Lower lobe of right lung (tissue), 2 donors: ENCODE results near the gene DNM3. TPM values are rescaled to one million over a fixed set of nuclear protein-coding genes. Genes with fewer than 3 reads are reported as not detected.
"Not testable (repeated sequence)": the region's sequence is repeated elsewhere in the genome, so short reads cannot be mapped to it uniquely, and the experiment has no call there.

Experiments
- ATAC-seq, 2 donors: fragments of 200-7000 bp; cut with Tn5 transposase; one replicate each; pipeline ENCODE4 v1.9.1; 2020 to 2022; ENCODE audit warnings: mild to moderate bottlenecking in 2 of 2, moderate library complexity in 2 of 2
- DNase-seq: peaks from one replicate; pipeline ENCODE4 v3.0.0-alpha.2; 2020
- H3K27ac ChIP-seq: fragments of 200-600 bp; one replicate; pipeline ENCODE4 v1.8.0; 2022
- H3K27me3 ChIP-seq: fragments of 200-600 bp; one replicate; pipeline ENCODE4 v1.8.0; 2022; ENCODE audit warnings: low read depth
- H3K36me3 ChIP-seq: fragments of 200-600 bp; one replicate; pipeline ENCODE4 v1.8.0; 2022; ENCODE audit warnings: mild to moderate bottlenecking
- H3K4me1 ChIP-seq: fragments of 200-600 bp; one replicate; pipeline ENCODE4 v1.8.0; 2022
- H3K4me3 ChIP-seq: fragments of 200-600 bp; one replicate; pipeline ENCODE4 v1.8.0; 2022; ENCODE audit warnings: mild to moderate bottlenecking
- H3K9me3 ChIP-seq: fragments of 200-600 bp; one replicate; pipeline ENCODE4 v1.8.0; 2022
- CTCF ChIP-seq: fragments of 200-600 bp; IDR thresholded peaks from one replicate; pipeline ENCODE4 v1.8.0; 2022; ENCODE audit warnings: antibody characterized with exemption, mild to moderate bottlenecking
- intact Hi-C: fragments of 100-400 bp; cut with DNase I; formaldehyde crosslinking; loops from one replicate; pipeline ENCODE4 v1.11.0; 2022
- total RNA-seq: library from RNA; stranded (reverse); fragmentation: NEBNext Ultra II Directional; extraction: Animal tissue kit (Norgen Biotek cat#: 25700); gene quantifications from one replicate; pipeline ENCODE4 v1.2.1, GENCODE V29; 2021
- donor health status: DM: no; HTN: yes; CAD: no; lungs with severe emphysema.

The DNM3 gene
- total RNA-seq, 1 donor from 2014 or later, result 12.4 TPM

GRCh38 chr1:172069534-172069933 is 228.2 kb downstream of the DNM3 start:
- H3K9me3 ChIP-seq, result no peaks in the 10 kb centered on the region

DNA sequence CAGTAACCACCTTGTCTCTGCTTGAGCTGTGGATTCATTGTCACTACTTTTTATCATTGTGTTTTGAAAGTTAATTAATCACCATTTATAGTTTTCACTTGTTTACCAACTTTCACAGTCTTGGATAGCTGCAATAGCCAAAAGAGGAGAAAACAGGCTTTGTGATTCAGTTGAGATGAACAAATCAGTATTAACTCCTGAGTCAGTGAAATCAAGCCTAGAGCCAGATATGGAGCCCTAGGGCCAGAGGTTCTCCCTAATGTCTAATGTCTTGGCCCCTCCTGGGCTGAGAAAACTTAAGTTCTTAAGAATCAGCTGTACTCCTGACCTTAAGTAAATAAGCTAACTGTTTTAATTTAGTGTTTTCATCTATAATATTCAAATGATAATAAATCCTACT is 228.8 kb downstream of the DNM3 start:
- Histone ChIP-seq H3K4me3 (no peak overlapping the region), H3K4me1 (no peaks in the 10 kb centered on the region), H3K9me3 (no peaks in the 10 kb centered on the region), H3K27me3 (no peaks in the 10 kb centered on the region), H3K27ac (no peak overlapping the region), H3K36me3 (no peaks in the 10 kb centered on the region)
- TF ChIP-seq CTCF, result no peak
- intact Hi-C loops, result no loop called here
- ATAC-seq (no peak), DNase-seq (no peak)

More at GRCh38 chr1:172069534-172069933, 228.2 kb downstream of the DNM3 start:
- H3K27ac ChIP-seq, result no peak overlapping the region
- ATAC-seq, result no peak
- no peaks in the 10 kb centered on the region for H3K36me3 ChIP-seq
- no peak for TF ChIP-seq CTCF
- intact Hi-C loops, result no loop called here
- no peak for DNase-seq
- H3K4me3 ChIP-seq, result no peak overlapping the region
- H3K27me3 ChIP-seq, result no peaks in the 10 kb centered on the region
- no peaks in the 10 kb centered on the region for H3K4me1 ChIP-seq

DNA sequence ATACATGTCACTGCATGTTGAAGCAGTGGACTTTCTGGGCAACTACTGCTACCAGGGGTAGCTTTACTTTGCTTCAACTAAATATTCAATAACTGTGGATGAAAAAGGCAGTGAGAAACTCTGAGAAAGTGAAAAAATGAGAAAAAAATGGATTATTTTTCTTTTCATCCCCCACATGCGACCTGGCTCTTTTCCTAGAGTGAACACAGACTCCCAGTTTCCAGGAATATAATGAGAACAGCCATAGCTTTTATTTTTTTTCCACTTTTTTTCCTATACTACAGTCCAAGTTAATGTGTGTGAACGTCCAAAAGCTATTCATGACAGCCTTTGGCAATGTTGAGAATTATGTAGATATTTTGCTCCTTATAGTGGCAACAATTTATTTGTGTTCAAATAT is 230.4 kb downstream of the DNM3 start:
- Histone ChIP-seq H3K36me3 (no peaks in the 10 kb centered on the region), H3K4me3 (no peak overlapping the region), H3K9me3 (no peaks in the 10 kb centered on the region), H3K27me3 (no peaks in the 10 kb centered on the region), H3K27ac (no peak overlapping the region), H3K4me1 (no peaks in the 10 kb centered on the region)
- no peak for ATAC-seq
- TF ChIP-seq CTCF, result no peak
- intact Hi-C loops, result no loop called here
- no peak for DNase-seq

- H3K4me1 ChIP-seq, DNase-seq, H3K4me3 ChIP-seq, H3K27ac ChIP-seq, H3K9me3 ChIP-seq, H3K36me3 ChIP-seq, H3K27me3 ChIP-seq, intact Hi-C loops, ATAC-seq: not testable (repeated sequence)
Observed at GRCh38 chr1:172079859-172080258, 238.6 kb downstream of the DNM3 start.

- DNase-seq (no peak), ATAC-seq (no peak)
- Histone ChIP-seq H3K36me3 (no peaks in the 10 kb centered on the region), H3K4me1 (no peaks in the 10 kb centered on the region), H3K9me3 (no peaks in the 10 kb centered on the region), H3K27me3 (no peaks in the 10 kb centered on the region), H3K27ac (no peak overlapping the region), H3K4me3 (no peak overlapping the region)
- intact Hi-C loops, result no loop called here
- no peak for TF ChIP-seq CTCF
Observed at GRCh38 chr1:172083191-172083590, 241.9 kb downstream of the DNM3 start.

DNA sequence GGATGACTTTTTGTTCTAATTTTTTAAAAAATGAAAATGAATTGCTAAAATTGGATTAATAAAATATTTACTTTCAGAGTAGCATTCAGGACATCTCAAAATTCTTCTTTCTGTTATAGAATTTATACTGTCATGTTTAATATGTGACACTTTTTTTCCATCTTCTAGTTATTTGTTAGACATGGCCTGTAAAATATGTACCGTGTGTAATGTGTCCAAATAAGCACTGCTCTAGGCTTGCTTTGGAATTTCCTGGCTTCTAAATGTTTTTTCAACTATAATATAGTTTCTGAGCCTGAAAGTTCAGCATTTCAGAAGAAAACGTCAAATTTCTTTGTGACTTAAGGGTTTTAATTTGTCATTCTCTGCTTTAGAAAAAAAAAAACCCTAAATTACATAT is 243.6 kb downstream of the DNM3 start:
- TF ChIP-seq CTCF, result no peak
- no peaks in the 10 kb centered on the region for H3K27me3 ChIP-seq
- ATAC-seq (no peak), DNase-seq (no peak)
- no peaks in the 10 kb centered on the region for H3K4me1 ChIP-seq
- intact Hi-C loops, result no loop called here
- no peak overlapping the region for H3K27ac ChIP-seq
- no peaks in the 10 kb centered on the region for H3K36me3 ChIP-seq
- H3K9me3 ChIP-seq, result no peaks in the 10 kb centered on the region
- no peak overlapping the region for H3K4me3 ChIP-seq
